HG02588 (cell line): ENCODE data around the gene ZNF544.
"Not testable (repeated sequence)": the region's sequence is repeated elsewhere in the genome, so short reads cannot be mapped to it uniquely, and the experiment has no call there.

ENCODE experiments used
- ATAC-seq: cut with Tn5 transposase; IDR thresholded peaks from one replicate; pipeline ENCODE4 v1.9.1; 2021; ENCODE audit warnings: mild to moderate bottlenecking, moderate library complexity; ENCODE audit not compliant: unreplicated experiment

ZNF544 gene

DNA sequence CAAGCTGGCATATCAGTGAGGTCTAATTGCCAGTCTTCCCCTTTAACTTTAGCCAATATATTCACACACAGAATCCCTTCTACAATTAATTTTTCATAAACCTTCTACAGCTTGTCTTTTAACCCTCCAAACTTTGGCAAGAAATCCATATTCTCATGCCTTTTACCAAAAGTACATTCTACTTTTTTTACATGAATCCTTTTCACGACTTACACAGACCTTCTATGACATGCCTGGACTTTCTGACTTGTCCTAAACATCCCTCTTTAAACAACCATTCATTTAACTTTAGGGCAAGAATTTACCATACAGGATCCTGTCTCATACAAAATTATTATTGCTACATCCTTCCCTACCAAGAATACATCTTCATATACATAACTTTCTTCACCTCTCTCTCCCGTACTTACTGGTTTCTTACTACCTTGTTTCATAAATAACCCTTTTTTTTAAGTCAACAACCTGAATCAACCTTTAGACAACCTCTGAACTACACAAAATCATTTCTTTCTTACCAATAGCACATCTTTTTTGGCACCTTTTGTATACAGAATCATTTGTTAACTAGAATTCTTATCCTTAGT, 23.5 kb downstream of the ZNF544 start:
- no peak for ATAC-seq

DNA sequence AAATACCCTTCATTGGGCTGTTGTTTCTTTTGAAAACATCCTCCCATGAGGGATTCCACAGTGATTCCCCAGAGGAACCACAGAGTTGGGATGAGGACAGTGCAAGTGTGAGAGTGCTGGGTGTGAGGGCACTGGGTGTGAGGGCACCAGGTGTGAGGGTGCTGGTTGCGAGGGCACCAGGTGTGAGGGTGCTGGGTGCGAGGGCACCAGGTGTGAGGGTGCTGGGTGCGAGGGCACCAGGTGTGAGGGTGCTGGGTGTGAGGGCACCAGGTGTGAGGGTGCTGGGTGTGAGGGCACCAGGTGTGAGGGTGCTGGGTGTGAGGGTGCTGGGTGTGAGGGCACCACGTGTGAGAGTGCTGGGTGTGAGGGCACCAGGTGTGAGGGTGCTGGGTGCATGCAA, 29.5 kb downstream of the ZNF544 start:
- not testable (repeated sequence) for ATAC-seq

DNA sequence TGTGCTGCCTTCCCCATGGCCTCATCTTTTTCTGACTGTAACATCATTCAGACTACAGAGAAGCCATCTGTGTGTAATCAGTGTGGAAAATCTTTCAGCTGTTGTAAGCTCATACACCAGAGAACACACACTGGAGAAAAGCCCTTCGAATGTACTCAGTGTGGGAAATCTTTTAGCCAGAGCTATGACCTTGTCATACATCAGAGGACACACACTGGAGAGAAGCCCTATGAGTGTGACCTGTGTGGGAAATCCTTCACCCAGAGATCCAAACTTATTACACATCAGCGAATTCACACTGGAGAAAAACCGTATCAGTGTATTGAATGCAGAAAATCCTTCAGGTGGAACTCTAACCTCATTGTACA, 32.9 kb downstream of the ZNF544 start:
- no peak for ATAC-seq

DNA sequence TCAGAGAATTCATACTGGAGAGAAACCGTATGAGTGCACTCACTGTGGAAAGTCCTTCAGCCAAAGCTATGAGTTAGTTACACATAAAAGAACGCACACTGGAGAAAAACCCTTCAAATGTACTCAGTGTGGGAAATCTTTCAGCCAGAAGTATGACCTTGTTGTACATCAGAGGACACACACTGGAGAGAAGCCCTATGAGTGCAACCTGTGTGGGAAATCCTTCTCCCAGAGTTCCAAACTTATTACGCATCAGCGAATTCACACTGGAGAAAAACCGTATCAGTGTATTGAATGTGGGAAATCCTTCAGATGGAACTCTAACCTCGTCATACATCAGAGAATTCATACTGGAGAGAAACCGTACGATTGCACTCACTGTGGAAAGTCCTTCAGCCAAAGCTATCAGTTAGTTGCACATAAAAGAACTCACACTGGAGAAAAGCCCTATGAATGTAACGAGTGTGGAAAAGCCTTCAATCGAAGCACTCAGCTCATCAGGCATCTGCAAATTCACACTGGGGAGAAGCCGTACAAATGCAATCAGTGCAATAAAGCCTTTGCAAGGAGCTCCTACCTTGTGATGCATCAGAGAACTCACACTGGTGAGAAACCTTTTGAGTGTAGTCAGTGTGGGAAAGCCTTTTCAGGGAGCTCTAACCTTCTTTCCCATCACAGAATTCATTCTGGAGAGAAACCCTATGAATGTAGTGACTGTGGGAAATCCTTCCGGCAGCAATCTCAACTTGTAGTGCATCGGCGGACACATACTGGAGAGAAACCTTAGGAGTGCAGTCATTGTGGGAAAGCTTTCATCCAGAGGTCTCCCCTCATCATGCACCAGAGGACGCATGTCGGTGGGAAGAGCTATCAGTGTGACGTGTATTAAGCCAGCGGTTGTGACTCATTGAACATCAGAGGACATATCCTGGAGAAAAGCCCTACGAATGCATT, 33.5 kb downstream of the ZNF544 start:
- ATAC-seq: no peak

DNA sequence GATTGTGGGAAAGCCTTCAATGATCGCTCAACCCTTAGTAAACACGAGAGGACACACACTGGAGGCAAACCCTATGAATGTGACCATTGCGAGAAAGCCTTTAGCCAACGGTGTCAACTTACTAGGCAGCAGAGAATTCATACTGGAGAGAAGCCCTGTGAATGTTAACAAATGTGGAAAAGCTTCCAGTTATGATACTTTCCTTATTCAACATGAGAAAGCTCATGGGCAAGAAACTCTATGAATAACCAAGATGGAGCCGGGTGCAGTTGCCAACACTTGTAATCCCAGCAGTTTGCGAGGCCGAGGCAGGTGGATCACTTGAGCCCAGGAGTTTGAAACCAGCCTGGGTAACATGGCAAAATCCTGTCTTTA, 34.2 kb downstream of the ZNF544 start:
- no peak for ATAC-seq

DNA sequence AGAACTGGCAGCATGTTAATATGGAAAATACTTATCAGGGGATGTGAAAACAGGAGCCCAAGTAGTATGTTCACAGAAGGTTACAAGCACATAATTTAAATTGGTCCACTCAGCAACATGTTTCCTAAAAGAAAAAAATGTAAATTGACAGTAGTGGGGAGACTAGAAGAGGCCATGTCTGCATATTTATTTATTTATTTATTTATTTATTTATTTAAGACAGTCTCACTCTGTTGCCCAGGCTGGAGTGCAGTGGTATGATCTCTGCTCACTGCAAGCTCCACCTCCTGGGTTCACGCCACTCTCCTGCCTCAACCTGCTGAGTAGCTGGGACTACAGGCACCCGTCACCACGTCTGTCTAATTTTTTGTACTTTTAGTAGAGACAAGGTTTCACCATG, 36.4 kb downstream of the ZNF544 start:
- no peak for ATAC-seq

DNA sequence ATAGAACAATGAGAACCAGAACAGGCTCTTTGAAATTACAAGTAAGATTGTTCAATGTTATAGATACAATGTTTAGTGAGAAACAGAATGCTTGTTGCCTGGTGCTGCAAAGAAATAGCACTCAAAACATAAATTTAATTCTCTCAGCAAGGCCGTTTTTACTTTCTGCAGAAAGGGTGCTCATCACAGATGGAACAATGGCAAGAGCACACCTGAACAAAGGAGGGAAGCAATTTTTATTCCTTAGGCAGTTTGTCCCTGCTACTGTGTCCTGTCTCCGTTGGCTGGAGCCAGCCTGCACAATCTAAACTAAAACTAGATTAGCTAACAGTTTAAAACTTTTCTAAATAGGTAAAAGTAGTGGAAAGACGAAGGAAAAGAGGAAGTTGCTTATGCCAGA, 39.6 kb downstream of the ZNF544 start:
- ATAC-seq: no peak

DNA sequence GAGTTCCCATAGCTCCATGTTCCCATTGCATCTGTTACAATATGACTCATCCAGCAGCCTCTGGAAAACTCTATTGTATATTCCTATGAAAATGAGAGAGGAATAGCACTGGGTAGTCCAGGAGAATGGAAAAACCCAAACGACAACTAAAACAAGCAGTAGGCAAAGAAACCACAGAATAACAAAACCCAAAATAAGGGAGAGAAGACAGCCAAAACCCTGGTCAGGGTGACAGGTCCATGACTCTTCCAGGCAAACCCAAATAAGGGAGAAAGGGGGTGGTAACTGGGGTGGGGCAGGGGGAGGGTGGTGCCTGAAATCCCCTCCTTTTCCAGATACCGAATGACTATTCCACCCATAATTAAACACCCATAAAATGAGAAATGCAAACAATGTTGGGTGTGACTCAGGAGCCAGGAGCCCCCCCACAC, 46.1 kb downstream of the ZNF544 start:
- no peak for ATAC-seq

DNA sequence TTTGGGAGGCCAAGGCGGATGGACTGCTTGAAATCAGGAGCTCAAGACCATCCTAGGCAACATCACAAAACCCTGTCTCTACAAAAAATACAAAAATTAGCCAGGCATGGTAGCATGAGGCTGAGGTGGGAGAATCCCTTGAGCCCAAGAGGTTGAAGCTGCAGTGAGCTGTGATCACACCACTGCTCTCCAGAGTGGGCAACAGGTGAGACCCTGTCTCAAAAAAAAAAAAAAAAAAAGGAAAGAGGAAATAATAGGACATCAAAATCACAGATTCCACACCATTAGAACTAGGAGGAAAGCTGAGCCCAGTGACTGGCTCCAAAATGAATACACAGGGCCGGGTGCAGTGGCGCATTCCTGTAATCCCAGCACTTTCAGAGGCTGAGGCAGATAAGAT, 46.9 kb downstream of the ZNF544 start:
- no peak for ATAC-seq

DNA sequence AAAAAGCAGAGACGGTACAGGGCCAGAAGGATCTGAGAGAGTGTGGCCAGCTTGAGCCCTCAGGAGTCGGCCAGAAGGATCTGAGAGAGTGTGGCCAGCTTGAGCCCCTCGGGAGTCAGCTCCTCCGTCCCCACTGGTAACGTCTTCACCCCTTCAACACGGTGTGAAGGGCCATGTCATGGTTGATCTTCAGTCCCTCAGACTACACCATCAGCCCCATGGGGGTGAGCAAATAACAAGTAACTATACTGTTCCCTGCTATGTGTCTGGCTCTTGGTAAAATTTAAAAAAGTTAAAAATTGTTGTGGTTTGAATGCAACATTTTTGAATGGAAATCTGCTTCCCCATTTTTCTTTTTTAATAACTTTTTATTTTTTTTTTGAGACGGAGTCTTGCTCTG, 48.5 kb downstream of the ZNF544 start:
- ATAC-seq: no peak

DNA sequence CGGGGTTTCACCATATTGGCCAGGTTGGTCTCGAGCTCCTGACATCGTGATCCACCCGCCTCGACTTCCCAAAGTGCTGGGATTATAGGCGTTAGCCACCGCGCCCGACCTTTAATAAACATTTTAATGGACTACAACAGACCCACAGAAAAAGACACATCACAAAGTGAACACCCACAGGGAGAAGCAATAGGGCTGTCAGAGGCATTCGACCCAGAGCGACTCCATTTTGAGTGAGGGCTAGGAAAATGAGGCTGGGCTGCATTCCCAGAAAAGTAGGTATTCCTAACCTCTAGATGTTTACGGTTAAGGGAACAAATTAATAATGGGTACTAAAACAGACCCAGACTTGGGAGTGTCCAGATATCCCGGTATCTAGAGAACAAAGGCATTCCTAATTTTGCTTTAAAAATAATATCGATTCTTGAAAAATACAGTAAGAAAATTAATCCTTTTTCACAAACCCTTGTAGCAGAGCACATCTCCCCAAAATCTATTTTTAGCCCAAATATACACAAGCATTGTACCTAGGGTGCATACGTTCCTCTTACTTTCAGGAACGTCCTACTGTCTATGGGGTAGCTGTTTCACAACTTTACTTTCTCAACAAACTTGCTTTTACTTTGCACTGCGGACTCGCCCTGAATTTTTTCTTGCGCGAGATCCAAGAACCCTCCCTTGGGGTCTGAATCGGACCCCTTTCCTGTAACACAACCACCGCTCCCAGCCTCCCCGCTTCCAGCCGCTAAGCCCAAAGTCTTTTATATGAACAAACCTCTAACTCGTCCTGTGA, 49.2 kb downstream of the ZNF544 start:
- no peak for ATAC-seq

DNA sequence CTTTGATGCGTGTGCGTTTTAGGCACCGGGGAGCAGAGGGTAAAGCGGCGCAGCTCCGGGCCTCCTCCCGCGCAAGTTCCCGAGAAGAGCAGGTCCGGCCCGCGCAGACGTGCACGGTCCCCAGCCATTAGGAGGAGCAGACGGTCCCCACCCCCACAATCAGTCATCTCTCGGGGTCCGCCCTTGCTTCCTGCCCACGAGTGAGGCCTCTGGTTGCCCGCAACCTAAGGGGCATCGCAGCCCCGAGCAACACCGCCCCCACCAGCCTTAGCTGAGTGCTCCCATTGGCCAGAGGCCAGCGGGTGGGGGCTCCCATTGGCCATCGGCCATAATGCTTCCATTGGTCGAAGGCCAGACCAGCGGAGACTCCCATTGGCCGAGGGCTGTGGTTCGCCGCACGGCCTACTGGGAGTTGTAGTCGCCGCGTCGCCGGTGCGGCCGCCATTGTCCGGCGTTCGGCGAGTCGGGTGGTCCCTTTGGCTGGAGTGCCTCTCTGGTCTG, 49.9 kb downstream of the ZNF544 start, which contains the start of gene ZNF8:
Gene ZNF8, plus strand, starts transcription at position 415 of the 501 bp plus-strand sequence. CDS start 127 bp downstream, outside the sequence.
- peak; percentile 96 for ATAC-seq

DNA sequence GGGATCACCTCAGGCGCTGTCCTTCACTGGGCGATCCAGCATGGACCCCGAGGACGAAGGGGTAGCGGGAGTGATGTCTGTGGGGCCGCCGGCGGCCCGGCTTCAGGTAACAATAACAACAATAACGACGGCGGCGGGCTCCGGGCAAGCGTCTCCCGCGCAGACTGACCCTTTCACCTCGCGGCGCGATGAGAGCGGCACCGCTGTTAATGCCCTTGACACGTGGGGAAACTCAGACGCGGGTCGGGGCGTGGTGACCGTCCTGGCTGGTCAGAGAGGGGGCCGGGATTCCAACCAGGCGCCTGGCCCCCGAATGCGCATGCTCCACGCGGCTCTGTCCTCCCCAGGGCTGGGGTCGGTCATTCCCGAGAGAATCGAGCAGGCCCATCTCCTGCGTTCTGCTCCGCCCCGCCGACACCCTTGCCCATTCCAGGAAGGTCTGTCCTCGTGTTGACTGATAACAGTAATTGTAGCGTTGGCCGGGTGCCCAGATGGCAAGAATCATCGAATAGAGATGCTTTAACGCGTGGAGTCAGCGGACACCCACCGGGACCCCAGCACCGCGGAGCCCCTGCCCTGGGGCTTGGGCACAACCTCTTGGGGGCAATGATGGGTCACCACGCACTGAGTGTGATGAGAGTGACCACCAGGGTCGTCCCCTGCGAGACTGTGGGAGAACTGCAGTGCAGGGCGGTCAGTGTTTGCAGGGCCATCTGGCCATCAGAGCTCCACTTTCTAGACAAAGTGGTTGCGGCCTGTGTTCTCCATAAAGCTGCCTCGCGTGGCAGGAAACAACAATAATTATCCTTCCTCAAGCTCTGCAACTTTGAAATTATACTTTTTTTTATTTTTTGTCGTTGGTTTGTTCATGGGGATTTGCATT, 50.6 kb downstream of the ZNF544 start:
- peak; percentile 36 for ATAC-seq

DNA sequence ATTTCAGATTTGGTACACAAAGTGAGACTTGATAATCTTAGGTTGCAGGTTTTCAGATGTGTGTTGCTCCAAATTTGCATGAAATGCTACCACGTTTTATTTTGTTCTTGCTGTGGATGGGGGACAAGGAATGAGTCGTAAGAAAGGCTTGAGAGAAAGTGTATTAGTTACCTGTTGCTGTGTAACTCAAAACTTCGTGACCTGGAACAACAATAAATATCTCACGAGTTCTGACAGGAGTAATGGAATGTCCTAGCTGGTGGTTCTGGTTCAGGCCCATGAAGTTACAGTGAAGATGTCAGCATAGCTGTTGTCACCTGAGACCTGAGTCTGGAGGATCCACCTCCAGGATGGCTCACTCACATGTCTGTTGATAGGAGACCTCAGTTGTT, 51.2 kb downstream of the ZNF544 start:
- ATAC-seq: no peak

DNA sequence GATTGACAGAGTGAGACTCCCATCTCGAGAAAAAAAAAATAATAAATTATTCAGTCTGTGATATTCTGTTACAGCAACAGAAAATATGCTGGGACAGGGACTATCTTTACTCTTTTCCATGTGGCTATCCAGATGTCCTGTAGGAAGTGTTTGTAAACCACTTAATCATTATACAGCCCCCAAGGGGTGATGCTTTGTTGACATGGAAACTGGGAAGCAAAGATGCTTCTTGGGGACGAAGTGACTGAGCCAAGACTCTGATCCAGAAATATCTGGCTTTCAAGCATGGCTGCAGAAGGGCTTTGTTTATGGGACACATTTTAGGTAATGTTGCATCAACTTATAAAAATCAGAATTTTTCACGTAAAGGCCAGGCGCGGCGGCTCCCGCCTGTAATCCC, 55.5 kb downstream of the ZNF544 start:
- no peak for ATAC-seq

DNA sequence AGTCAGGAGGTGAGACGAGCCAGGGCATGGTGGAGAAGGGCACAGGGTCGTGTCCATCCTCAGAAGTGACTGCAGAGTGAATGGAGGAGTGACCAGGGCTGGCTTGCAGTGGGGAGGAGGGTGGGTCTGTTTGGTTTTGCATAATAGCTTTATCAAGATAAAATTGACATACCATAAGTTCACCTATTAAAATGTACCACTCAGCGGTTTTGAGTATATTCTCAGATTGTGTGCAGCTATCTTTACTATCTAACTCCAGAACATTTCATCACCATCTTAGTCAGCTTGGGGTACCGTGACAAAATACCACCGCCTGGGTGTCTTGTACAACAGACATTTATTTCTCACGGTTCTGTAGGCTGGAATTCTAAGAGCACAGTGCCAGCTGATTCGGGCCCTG, 63.2 kb downstream of the ZNF544 start:
- ATAC-seq: no peak

DNA sequence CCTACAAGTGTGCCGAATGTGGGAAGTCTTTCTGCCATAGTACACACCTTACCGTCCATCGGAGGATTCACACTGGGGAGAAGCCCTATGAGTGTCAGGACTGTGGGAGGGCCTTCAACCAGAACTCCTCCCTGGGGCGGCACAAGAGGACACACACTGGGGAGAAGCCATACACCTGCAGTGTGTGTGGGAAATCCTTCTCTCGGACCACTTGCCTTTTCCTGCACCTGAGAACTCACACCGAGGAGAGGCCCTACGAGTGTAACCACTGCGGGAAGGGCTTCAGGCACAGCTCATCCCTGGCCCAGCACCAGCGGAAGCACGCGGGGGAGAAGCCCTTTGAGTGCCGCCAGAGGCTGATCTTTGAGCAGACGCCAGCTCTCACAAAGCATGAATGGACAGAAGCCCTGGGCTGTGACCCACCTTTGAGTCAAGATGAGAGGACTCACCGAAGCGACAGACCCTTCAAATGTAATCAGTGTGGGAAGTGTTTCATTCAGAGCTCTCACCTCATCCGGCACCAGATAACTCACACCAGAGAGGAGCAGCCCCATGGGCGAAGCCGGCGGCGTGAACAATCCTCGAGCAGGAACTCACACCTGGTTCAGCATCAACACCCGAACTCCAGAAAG, 66.1 kb downstream of the ZNF544 start:
- no peak for ATAC-seq

DNA sequence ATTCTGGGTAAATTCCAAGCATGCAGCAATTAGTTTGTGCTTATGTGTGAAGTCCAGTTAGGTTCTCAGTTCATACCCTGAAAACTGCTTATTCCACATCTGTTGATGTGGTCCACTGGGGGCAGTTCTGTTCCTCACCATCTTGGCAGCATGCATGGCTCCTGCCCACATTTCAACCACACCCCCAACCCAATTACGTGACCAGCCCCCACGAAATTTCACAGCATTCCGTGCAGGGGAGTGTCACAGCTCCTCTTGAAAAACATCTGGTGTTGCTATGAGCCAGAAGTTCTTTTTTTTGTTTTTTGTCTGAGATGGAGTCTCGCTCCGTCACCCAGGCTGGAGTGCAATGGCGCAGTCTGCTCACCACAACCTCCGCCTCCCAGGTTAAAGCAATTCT, 67.4 kb downstream of the ZNF544 start:
- no peak for ATAC-seq

DNA sequence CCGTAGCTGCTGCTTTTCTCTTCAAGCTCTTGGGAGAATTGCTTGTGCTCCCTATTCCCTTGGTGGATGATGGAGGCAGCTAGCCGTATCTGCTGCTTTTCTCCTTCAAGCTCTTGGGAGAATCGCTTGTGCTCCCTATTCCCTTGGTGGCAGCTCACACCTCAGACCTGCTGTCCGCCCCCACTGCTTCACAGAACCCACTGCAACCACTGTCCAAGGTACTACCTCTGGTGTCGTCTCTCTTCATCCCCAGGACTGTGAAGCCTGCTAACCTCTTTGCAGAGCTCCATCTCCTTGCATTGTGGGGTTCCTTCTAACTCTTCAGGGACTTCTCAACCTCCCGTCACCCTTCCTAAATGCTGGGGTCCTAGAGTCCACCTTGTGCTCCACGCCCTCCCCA, 71.9 kb downstream of the ZNF544 start:
- no peak for ATAC-seq

DNA sequence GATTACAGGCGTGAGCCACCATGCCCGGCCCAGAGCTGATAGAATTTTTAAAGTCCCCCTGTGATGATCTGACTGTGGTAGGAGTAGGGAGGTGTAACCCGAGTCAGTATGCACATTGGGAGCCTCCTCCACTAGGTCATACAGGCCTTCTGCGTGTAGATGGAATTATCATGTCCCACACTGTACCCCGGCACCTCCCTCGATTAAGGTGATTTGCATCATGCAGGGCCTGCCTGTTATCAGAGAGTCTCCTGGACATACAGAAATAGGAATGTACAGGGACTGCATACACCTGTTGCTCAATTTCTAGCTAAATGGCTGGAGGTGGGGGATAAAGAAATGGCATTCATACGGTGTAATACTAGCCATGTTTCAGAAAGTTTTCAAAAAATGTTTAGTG, 75.5 kb downstream of the ZNF544 start:
- no peak for ATAC-seq
